DOHH2 (cell line): ENCODE measurements around the gene PRKN.

Source experiments
- H3F3A ChIP-seq: fragments of 200-600 bp; sonication (generic), shearing (Covaris generic); 2 replicates; pipeline ENCODE4 v1.6.0; 2016; ENCODE audit warnings: antibody characterized with exemption, mild to moderate bottlenecking; ENCODE audit not compliant: control insufficient read depth, insufficient read depth
- H3K27ac ChIP-seq: fragments of 200-600 bp; sonication (generic); 2 replicates; pipeline ENCODE4 v1.5.1; 2014; ENCODE audit warnings: low read depth, mild to moderate bottlenecking, low read length, moderate library complexity
- H3K27me3 ChIP-seq: fragments of 200-600 bp; sonication (generic); 2 replicates; pipeline ENCODE4 v1.6.1; 2014; ENCODE audit warnings: mild to moderate bottlenecking, low read length, mixed read lengths; ENCODE audit not compliant: control insufficient read depth
- H3K36me3 ChIP-seq: fragments of 200-600 bp; sonication (generic); 2 replicates; pipeline ENCODE4 v1.6.1; 2014; ENCODE audit warnings: mild to moderate bottlenecking, low read length, moderate library complexity, mixed read lengths; ENCODE audit not compliant: control insufficient read depth
- H3K4me1 ChIP-seq: fragments of 200-600 bp; sonication (generic); 2 replicates; pipeline ENCODE4 v1.6.1; 2014; ENCODE audit warnings: mild to moderate bottlenecking, low read length, mixed read lengths; ENCODE audit not compliant: control insufficient read depth
- H3K4me2 ChIP-seq: fragments of 200-600 bp; sonication (generic); 2 replicates; pipeline ENCODE4 v1.6.0; 2014; ENCODE audit warnings: mild to moderate bottlenecking, low read length, moderate library complexity
- H3K4me3 ChIP-seq: fragments of 200-600 bp; sonication (generic); 2 replicates; pipeline ENCODE4 v1.5.1; 2014; ENCODE audit warnings: mild to moderate bottlenecking, low read length, mixed read lengths
- H3K79me2 ChIP-seq: fragments of 200-600 bp; sonication (generic); 2 replicates; pipeline ENCODE4 v1.6.1; 2014; ENCODE audit warnings: mild to moderate bottlenecking, low read length, mixed read lengths; ENCODE audit not compliant: control insufficient read depth
- H3K9me2 ChIP-seq: fragments of 200-600 bp; sonication (generic); replicated peaks from 2 replicates; pipeline ENCODE4 v1.6.1; 2014; ENCODE audit warnings: mild to moderate bottlenecking, low read length, mixed read lengths; ENCODE audit not compliant: control insufficient read depth
- H3K9me3 ChIP-seq: fragments of 200-600 bp; sonication (generic); 2 replicates; pipeline ENCODE4 v1.6.1; 2014; ENCODE audit warnings: antibody characterized with exemption, low read length, mixed read lengths; ENCODE audit not compliant: control insufficient read depth, insufficient read depth
- H4K20me1 ChIP-seq: fragments of 200-600 bp; sonication (generic); 2 replicates; pipeline ENCODE4 v1.6.0; 2014; ENCODE audit warnings: low read depth, mild to moderate bottlenecking, antibody characterized with exemption, low read length, moderate library complexity; ENCODE audit not compliant: control insufficient read depth, insufficient read depth
- CTCF ChIP-seq: fragments of 200-600 bp; sonication (generic); IDR thresholded peaks from one replicate; pipeline ENCODE4 v1.5.1; 2014; ENCODE audit warnings: antibody characterized with exemption, mild to moderate bottlenecking, low read depth, low read length; ENCODE audit not compliant: poor library complexity, severe bottlenecking
- EZH2phosphoT487 ChIP-seq: fragments of 200-600 bp; sonication (generic); IDR thresholded peaks from 2 replicates; pipeline ENCODE4 v1.6.1; 2017; ENCODE audit warnings: borderline replicate concordance, mild to moderate bottlenecking, antibody characterized with exemption, low read length, moderate library complexity, mixed read lengths

The PRKN gene

GRCh38 chr6:161840380-161840779 lies 887.2 kb downstream of the PRKN start:
- Histone ChIP-seq H3K4me2 (no peak overlapping the region), H3K4me1 (no peaks in the 10 kb centered on the region), H3K27me3 (no peaks in the 10 kb centered on the region), H3K4me3 (no peak overlapping the region), H3F3A (no peaks in the 10 kb centered on the region), H3K9me2 (no peaks in the 10 kb centered on the region), H3K79me2 (no peaks in the 10 kb centered on the region), H3K36me3 (no peaks in the 10 kb centered on the region), H3K27ac (no peak overlapping the region), H4K20me1 (no peaks in the 10 kb centered on the region), H3K9me3 (no peaks in the 10 kb centered on the region)
- TF ChIP-seq CTCF: no peak
- no peak for TF ChIP-seq EZH2phosphoT487

GRCh38 chr6:161838306-161839035 lies 889.1 kb downstream of the PRKN start:
- Histone ChIP-seq H3K4me3 (no peak overlapping the region), H3K36me3 (no peaks in the 10 kb centered on the region), H3K79me2 (no peaks in the 10 kb centered on the region), H3K4me1 (no peaks in the 10 kb centered on the region), H3K9me2 (no peaks in the 10 kb centered on the region), H3F3A (no peaks in the 10 kb centered on the region), H3K27ac (no peak overlapping the region), H3K9me3 (no peaks in the 10 kb centered on the region), H3K4me2 (no peak overlapping the region), H4K20me1 (no peaks in the 10 kb centered on the region), H3K27me3 (no peaks in the 10 kb centered on the region)
- no peak for TF ChIP-seq EZH2phosphoT487
- no peak for TF ChIP-seq CTCF

GRCh38 chr6:161837854-161838253 lies 889.7 kb downstream of the PRKN start:
- no peaks in the 10 kb centered on the region for H3K9me3 ChIP-seq
- no peaks in the 10 kb centered on the region for H3K79me2 ChIP-seq
- no peaks in the 10 kb centered on the region for H3K27me3 ChIP-seq
- no peak overlapping the region for H3K27ac ChIP-seq
- no peaks in the 10 kb centered on the region for H4K20me1 ChIP-seq
- H3K4me1 ChIP-seq: no peaks in the 10 kb centered on the region
- no peak overlapping the region for H3K4me2 ChIP-seq
- no peak overlapping the region for H3K4me3 ChIP-seq
- no peaks in the 10 kb centered on the region for H3K36me3 ChIP-seq
- no peak for TF ChIP-seq CTCF
- TF ChIP-seq EZH2phosphoT487: no peak
- no peaks in the 10 kb centered on the region for H3F3A ChIP-seq
- H3K9me2 ChIP-seq: no peaks in the 10 kb centered on the region

- Histone ChIP-seq H3K36me3 (no peaks in the 10 kb centered on the region), H3K9me3 (no peaks in the 10 kb centered on the region), H3K4me3 (no peak overlapping the region), H3F3A (no peaks in the 10 kb centered on the region), H3K4me1 (no peaks in the 10 kb centered on the region), H3K9me2 (no peaks in the 10 kb centered on the region), H3K79me2 (no peaks in the 10 kb centered on the region), H3K27me3 (no peaks in the 10 kb centered on the region), H3K4me2 (no peak overlapping the region), H4K20me1 (no peaks in the 10 kb centered on the region), H3K27ac (no peak overlapping the region)
- TF ChIP-seq CTCF: no peak
Observed at GRCh38 chr6:161837449-161837735, 890.2 kb downstream of the PRKN start.
